Cardiac fibroblast (primary cell): ENCODE measurements around the gene LRRC47.

ENCODE experiments used
- DNase-seq, 2 donors: peaks; one replicate each; pipeline versions ENCODE4 v3.0.0 to v3.0.0-alpha.2; 2010; ENCODE audit warnings: low read depth in 2 of 2
- H3K4me3 ChIP-seq, 2 donors: replicated peaks in 1 of 2; 1 replicate in 1 of 2; 2 replicates in 1 of 2; pipeline ENCODE4 v1.5.1; 2011; ENCODE audit warnings: low read depth in 2 of 2, low read length in 2 of 2, mild to moderate bottlenecking in 2 of 2, moderate library complexity in 1 of 2
- TF ChIP-seq, protein P1 (sequence below): IDR thresholded peaks from one replicate; pipeline ENCODE4 v1.5.1; 2011; ENCODE audit warnings: low read depth, mild to moderate bottlenecking, low read length, inconsistent platforms

Gene LRRC47

GRCh38 chr1:3747522-3747848, 48.8 kb downstream of the LRRC47 start:
- TF ChIP-seq, protein P1, sequence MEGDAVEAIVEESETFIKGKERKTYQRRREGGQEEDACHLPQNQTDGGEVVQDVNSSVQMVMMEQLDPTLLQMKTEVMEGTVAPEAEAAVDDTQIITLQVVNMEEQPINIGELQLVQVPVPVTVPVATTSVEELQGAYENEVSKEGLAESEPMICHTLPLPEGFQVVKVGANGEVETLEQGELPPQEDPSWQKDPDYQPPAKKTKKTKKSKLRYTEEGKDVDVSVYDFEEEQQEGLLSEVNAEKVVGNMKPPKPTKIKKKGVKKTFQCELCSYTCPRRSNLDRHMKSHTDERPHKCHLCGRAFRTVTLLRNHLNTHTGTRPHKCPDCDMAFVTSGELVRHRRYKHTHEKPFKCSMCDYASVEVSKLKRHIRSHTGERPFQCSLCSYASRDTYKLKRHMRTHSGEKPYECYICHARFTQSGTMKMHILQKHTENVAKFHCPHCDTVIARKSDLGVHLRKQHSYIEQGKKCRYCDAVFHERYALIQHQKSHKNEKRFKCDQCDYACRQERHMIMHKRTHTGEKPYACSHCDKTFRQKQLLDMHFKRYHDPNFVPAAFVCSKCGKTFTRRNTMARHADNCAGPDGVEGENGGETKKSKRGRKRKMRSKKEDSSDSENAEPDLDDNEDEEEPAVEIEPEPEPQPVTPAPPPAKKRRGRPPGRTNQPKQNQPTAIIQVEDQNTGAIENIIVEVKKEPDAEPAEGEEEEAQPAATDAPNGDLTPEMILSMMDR: no peak
- peak overlapping the region; percentile 61 to 69 for H3K4me3 ChIP-seq
- no peak for DNase-seq

GRCh38 chr1:3746830-3747521, 49.3 kb downstream of the LRRC47 start:
- TF ChIP-seq, protein P1: no peak
- peak; percentile 61 to 77 for DNase-seq
- H3K4me3 ChIP-seq: peak overlapping the region; percentile 61 to 69

DNA sequence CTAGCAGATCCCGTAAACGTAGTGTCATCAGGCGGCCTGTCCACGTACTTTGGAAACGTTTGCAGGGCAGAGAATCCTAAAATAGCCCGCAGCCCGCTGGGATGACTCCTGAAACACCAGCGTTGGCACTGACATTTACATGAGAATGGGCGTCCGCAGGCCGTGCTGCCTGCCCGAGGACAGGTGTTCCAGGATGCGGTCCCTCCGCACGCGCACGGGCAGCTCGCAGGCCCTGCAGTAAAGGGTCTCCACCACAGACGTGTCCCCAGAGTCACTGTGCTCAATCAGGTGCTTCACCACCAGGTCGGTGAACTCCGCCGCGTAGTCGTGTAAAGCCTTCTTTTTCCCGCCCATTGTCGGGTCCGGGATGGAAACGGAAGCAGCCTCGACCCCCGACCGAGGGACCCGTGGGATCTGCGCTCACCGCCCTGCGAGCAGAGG, 49.9 kb downstream of the LRRC47 start:
- TF ChIP-seq, protein P1: no peak
- H3K4me3 ChIP-seq: peak overlapping the region; percentile 61 to 69
- DNase-seq: no peak

DNA sequence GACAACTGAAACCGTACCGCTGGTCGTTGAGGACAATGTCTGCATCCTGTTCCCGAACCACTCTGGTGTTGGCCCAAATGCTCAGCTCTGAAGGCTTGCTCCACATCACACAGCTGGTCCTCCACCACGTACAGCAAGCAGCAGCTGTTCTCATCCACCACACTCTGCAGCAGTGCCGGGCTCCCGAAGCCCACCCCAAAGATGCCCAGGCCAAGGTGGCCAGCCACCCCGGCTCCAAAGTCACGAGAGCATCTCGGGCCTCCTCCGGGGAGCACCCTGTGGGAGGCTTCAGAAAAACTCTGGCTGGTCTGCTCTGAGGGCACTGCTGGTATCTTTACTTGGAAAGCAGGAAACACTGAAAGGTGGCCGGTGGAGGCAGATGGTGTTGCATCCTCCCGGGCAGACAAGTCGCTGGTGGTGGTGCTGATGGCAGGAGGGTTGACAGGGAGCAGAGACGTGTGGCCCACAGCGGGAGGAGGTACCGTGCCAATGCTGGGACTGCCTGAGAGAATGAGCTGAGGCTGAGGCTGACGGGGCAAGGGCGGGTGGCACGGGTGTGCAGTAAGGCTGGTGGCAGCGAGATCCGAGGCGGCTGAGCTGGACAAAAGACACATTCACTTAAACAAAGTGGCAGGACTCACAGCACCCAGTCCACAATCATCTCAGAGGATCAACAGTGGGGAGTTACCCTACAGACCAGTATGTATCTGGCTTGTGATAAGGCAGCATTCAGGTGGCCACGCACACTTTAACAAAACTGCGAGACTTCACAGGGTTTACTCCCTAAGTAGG, 50.5 kb downstream of the LRRC47 start:
- H3K4me3 ChIP-seq: no peak overlapping the region
- DNase-seq: no peak
- TF ChIP-seq, protein P1: no peak

DNA sequence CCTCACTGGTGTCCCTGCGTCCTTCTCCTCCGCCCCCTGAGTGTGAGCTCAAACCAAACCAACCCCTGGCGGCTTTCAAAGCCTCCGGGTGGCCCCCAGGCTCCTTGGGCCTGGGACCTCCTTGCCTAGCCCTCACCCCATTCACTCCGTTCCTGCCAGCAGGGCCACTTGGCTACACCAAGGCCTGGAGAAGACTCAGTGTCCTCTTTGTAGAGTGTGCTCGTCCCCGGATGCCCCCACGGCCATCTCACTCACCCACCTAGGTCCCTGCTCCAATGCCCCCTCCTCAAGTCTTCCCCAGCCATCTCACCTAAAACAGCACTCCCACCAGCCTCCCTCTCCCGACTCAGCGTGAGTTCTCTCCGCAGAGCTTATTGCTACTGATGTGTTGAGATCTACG, 51.2 kb downstream of the LRRC47 start:
- TF ChIP-seq, protein P1: no peak
- no peak for DNase-seq
- no peak overlapping the region for H3K4me3 ChIP-seq

- H3K4me3 ChIP-seq: no peak overlapping the region
These were observed 51.7 kb downstream of the LRRC47 start for GRCh38 chr1:3744646-3745045.

More at GRCh38 chr1:3744646-3745045, 51.7 kb downstream of the LRRC47 start:
- TF ChIP-seq, protein P1: no peak
- no peak for DNase-seq
